Mesenchymal stem cell (in vitro differentiated cells and primary cell): ENCODE measurements around the gene DST.
"Not testable (repeated sequence)": the region's sequence is repeated elsewhere in the genome, so short reads cannot be mapped to it uniquely, and the experiment has no call there.

Experiments
- DNase-seq: peaks from one replicate; pipeline ENCODE4 v3.0.0-alpha.2; 2013
- H2AFZ ChIP-seq: one replicate; pipeline ENCODE4 v1.6.1; 2013; ENCODE audit warnings: low read depth, mild to moderate bottlenecking, control low read depth, inconsistent platforms, low read length, moderate library complexity
- H2AK5ac ChIP-seq: 2 replicates; pipeline ENCODE4 v1.6.1; 2013; ENCODE audit warnings: low read length, moderate library complexity, mild to moderate bottlenecking, inconsistent platforms; ENCODE audit not compliant: severe bottlenecking
- H2BK120ac ChIP-seq: one replicate; pipeline ENCODE4 v1.6.1; 2013; ENCODE audit warnings: low read depth, mild to moderate bottlenecking, inconsistent platforms, low read length, moderate library complexity
- H2BK12ac ChIP-seq, 2 experiments: one replicate each; pipeline ENCODE4 v1.6.1; 2013; ENCODE audit warnings: inconsistent platforms in 2 of 2, low read length in 2 of 2, mild to moderate bottlenecking in 2 of 2, moderate library complexity in 2 of 2, control low read depth in 1 of 2
- H2BK15ac ChIP-seq: one replicate; pipeline ENCODE4 v1.6.1; 2013; ENCODE audit warnings: mild to moderate bottlenecking, low read depth, inconsistent platforms; ENCODE audit not compliant: poor library complexity, severe bottlenecking
- H2BK5ac ChIP-seq: 2 replicates; pipeline ENCODE4 v1.6.1; 2013; ENCODE audit warnings: low read depth, mild to moderate bottlenecking, low read length, control low read depth, inconsistent platforms; ENCODE audit not compliant: poor library complexity, severe bottlenecking
- H3K14ac ChIP-seq, 2 experiments: one replicate each; pipeline ENCODE4 v1.6.1; 2013; ENCODE audit warnings: inconsistent platforms in 2 of 2, low read length in 2 of 2, control low read depth in 1 of 2, mild to moderate bottlenecking in 1 of 2, moderate library complexity in 1 of 2
- H3K18ac ChIP-seq, 2 experiments: one replicate each; pipeline ENCODE4 v1.6.1; 2013; ENCODE audit warnings: inconsistent platforms in 2 of 2, low read length in 2 of 2, control low read depth in 1 of 2, low read depth in 1 of 2, mild to moderate bottlenecking in 1 of 2
- H3K23ac ChIP-seq, 2 experiments: one replicate each; pipeline ENCODE4 v1.6.1; 2013; ENCODE audit warnings: inconsistent platforms in 2 of 2, low read length in 2 of 2, mild to moderate bottlenecking in 2 of 2, moderate library complexity in 2 of 2, control low read depth in 1 of 2
- H3K27ac ChIP-seq: 2 replicates; pipeline ENCODE4 v1.5.1; 2013; ENCODE audit warnings: mild to moderate bottlenecking, moderate library complexity, low read length, control low read depth, inconsistent platforms; ENCODE audit not compliant: poor library complexity, severe bottlenecking
- H3K27me3 ChIP-seq, 2 experiments: 2 replicates each; pipeline versions ENCODE4 v1.6.1 to v1.7.0; 2013; ENCODE audit warnings: low read length in 2 of 2, mild to moderate bottlenecking in 2 of 2, moderate library complexity in 2 of 2, control low read depth in 1 of 2, inconsistent platforms in 1 of 2; ENCODE audit not compliant: control insufficient read depth in 1 of 2, insufficient read depth in 1 of 2
- H3K36me3 ChIP-seq, 2 experiments: 2 replicates each; pipeline versions ENCODE4 v1.6.1 to v1.7.0; 2013; ENCODE audit warnings: low read length in 2 of 2, control low read depth in 1 of 2, inconsistent platforms in 1 of 2, low read depth in 1 of 2, mild to moderate bottlenecking in 1 of 2; ENCODE audit not compliant: insufficient read depth in 2 of 2, control insufficient read depth in 1 of 2
- H3K4ac ChIP-seq, 2 experiments: one replicate each; pipeline ENCODE4 v1.6.1; 2013; ENCODE audit warnings: inconsistent platforms in 2 of 2, low read length in 2 of 2, mild to moderate bottlenecking in 2 of 2, moderate library complexity in 2 of 2, control low read depth in 1 of 2, low read depth in 1 of 2
- H3K4me1 ChIP-seq: 2 replicates; pipeline ENCODE4 v1.6.1; 2013; ENCODE audit warnings: low read depth, low read length, control low read depth; ENCODE audit not compliant: control insufficient read depth, insufficient read depth
- H3K4me2 ChIP-seq: 2 replicates; pipeline ENCODE4 v1.6.1; 2013; ENCODE audit warnings: low read length, mild to moderate bottlenecking, inconsistent platforms; ENCODE audit not compliant: poor library complexity, severe bottlenecking
- H3K4me3 ChIP-seq, 2 experiments: 2 replicates each; pipeline versions ENCODE4 v1.5.1 to v1.7.0; 2013; ENCODE audit warnings: low read length in 2 of 2, mild to moderate bottlenecking in 2 of 2, control low read depth in 1 of 2, low read depth in 1 of 2; ENCODE audit not compliant: insufficient read depth in 1 of 2
- H3K79me1 ChIP-seq: replicated peaks from 2 replicates; pipeline ENCODE4 v1.6.1; 2013; ENCODE audit warnings: mild to moderate bottlenecking, control low read depth, low read length, inconsistent platforms; ENCODE audit not compliant: poor library complexity, severe bottlenecking
- H3K9ac ChIP-seq: 2 replicates; pipeline ENCODE4 v1.7.0; 2013; ENCODE audit warnings: mild to moderate bottlenecking, low read length, moderate library complexity
- H3K9me3 ChIP-seq: 2 replicates; pipeline ENCODE4 v1.7.0; 2013; ENCODE audit warnings: mild to moderate bottlenecking, low read length; ENCODE audit not compliant: control insufficient read depth
- H4K8ac ChIP-seq: one replicate; pipeline ENCODE4 v1.6.1; 2013; ENCODE audit warnings: inconsistent platforms, mild to moderate bottlenecking, low read length, moderate library complexity
- H4K91ac ChIP-seq: one replicate; pipeline ENCODE4 v1.6.1; 2013; ENCODE audit warnings: mild to moderate bottlenecking, low read length, inconsistent platforms
- WGBS: methylation state at CpG from one replicate; pipeline ENCODE4 v1.1.7; 2013; ENCODE audit warnings: mixed read lengths; 5-methylcytosine and 5-hydroxymethylcytosine counted together

Gene DST

GRCh38 chr6:56562730-56563129 is 80.0 kb downstream of the DST start:
- not testable (repeated sequence) for H2AFZ ChIP-seq, H3K14ac ChIP-seq, H2BK120ac ChIP-seq, H2BK5ac ChIP-seq, H3K4me1 ChIP-seq, H3K4ac ChIP-seq, H4K91ac ChIP-seq, H3K23ac ChIP-seq, H3K9ac ChIP-seq, H3K18ac ChIP-seq, H2AK5ac ChIP-seq, DNase-seq, H3K27ac ChIP-seq, H4K8ac ChIP-seq, H2BK15ac ChIP-seq, H3K27me3 ChIP-seq, H3K9me3 ChIP-seq, H3K4me3 ChIP-seq, H2BK12ac ChIP-seq, H3K4me2 ChIP-seq
- peaks cover 14% of the 10 kb centered on the region for H3K79me1 ChIP-seq
- WGBS: 100% methylated on average over 3 of the region's 4 CpGs
- peaks cover 16 to 80% of the 10 kb centered on the region in 2 experiments for H3K36me3 ChIP-seq

- DNase-seq: no peak
- H3K27me3 ChIP-seq: no peaks in the 10 kb centered on the region
- H2BK12ac ChIP-seq: no peak overlapping the region
- H2BK5ac ChIP-seq: no peak overlapping the region
- no peak overlapping the region for H3K4ac ChIP-seq
- no peak overlapping the region for H3K14ac ChIP-seq
- no peak overlapping the region for H3K23ac ChIP-seq
- peaks cover 14% of the 10 kb centered on the region for H3K79me1 ChIP-seq
- H4K91ac ChIP-seq: no peak overlapping the region
- no peaks in the 10 kb centered on the region for H3K9me3 ChIP-seq
- H3K4me3 ChIP-seq: no peak overlapping the region
- H3K18ac ChIP-seq: no peak overlapping the region
- peaks cover 2% of the 10 kb centered on the region for H3K4me1 ChIP-seq
- H2AK5ac ChIP-seq: no peak overlapping the region
- H3K36me3 ChIP-seq: peaks cover 5 to 95% of the 10 kb centered on the region in 2 experiments
- no peak overlapping the region for H3K9ac ChIP-seq
- H2AFZ ChIP-seq: no peak overlapping the region
- no peak overlapping the region for H3K4me2 ChIP-seq
- 100% methylated on average over 1 of the region's 1 CpG for WGBS
- no peak overlapping the region for H4K8ac ChIP-seq
- H2BK15ac ChIP-seq: no peak overlapping the region
- no peak overlapping the region for H2BK120ac ChIP-seq
- no peak overlapping the region for H3K27ac ChIP-seq
These were observed 85.7 kb downstream of the DST start for GRCh38 chr6:56556751-56557540.

- Histone ChIP-seq H3K9ac (peak overlapping the region; percentile 9), H3K4me3 (no peak overlapping the region), H3K4me1 (peaks cover 3% of the 10 kb centered on the region), H3K23ac (no peak overlapping the region), H2AFZ (no peak overlapping the region), H4K91ac (no peak overlapping the region), H3K4me2 (no peak overlapping the region), H2BK120ac (no peak overlapping the region), H3K79me1 (peaks cover 16% of the 10 kb centered on the region), H3K27ac (peak overlapping the region; percentile 44), H2AK5ac (no peak overlapping the region), H3K14ac (no peak overlapping the region), H2BK15ac (no peak overlapping the region), H3K18ac (no peak overlapping the region), H3K9me3 (no peaks in the 10 kb centered on the region), H3K4ac (no peak overlapping the region), H4K8ac (no peak overlapping the region), H2BK12ac (no peak overlapping the region), H3K36me3 (peaks cover 5 to 93% of the 10 kb centered on the region in 2 experiments), H2BK5ac (no peak overlapping the region), H3K27me3 (no peaks in the 10 kb centered on the region)
- WGBS: 65% methylated on average over 2 of the region's 5 CpGs
- peak; percentile 32 for DNase-seq
These were observed 87.2 kb downstream of the DST start for GRCh38 chr6:56555438-56555872.

GRCh38 chr6:56552187-56553130 is 90.2 kb downstream of the DST start:
- Histone ChIP-seq H3K4me3 (no peak overlapping the region), H3K27me3 (no peaks in the 10 kb centered on the region), H2BK15ac (no peak overlapping the region), H3K27ac (peak overlapping the region; percentile 83), H3K18ac (no peak overlapping the region), H3K4ac (no peak overlapping the region), H3K9me3 (no peaks in the 10 kb centered on the region), H2BK12ac (no peak overlapping the region), H4K91ac (no peak overlapping the region), H4K8ac (no peak overlapping the region), H3K4me1 (peaks cover 5% of the 10 kb centered on the region), H3K79me1 (peaks cover 7% of the 10 kb centered on the region), H3K14ac (no peak overlapping the region), H3K23ac (no peak overlapping the region), H2AFZ (no peak overlapping the region), H3K9ac (no peak overlapping the region), H2BK120ac (no peak overlapping the region), H2AK5ac (peak overlapping the region; percentile 69), H3K4me2 (no peak overlapping the region), H3K36me3 (peaks cover 5 to 63% of the 10 kb centered on the region in 2 experiments), H2BK5ac (no peak overlapping the region)
- WGBS: 99% methylated on average over 7 of the region's 7 CpGs
- DNase-seq: peak; percentile 52
